AG09309 (cell line): ENCODE data around the gene ST6GALNAC2.

ENCODE experiments used
- DNase-seq: peaks from one replicate; pipeline ENCODE4 v3.0.0-alpha.2; 2010; ENCODE audit warnings: low read depth
- H3K4me3 ChIP-seq: 2 replicates; pipeline ENCODE4 v1.5.1; 2011; ENCODE audit warnings: mild to moderate bottlenecking, low read depth, low read length, moderate library complexity; ENCODE audit not compliant: control insufficient read depth
- TF ChIP-seq, protein P1 (sequence below): IDR thresholded peaks from 2 replicates; pipeline ENCODE4 v1.5.1; 2011; ENCODE audit warnings: mild to moderate bottlenecking, low read depth, low read length, inconsistent platforms; ENCODE audit not compliant: insufficient read depth, control insufficient read depth; ENCODE audit errors: missing control alignments

The ST6GALNAC2 gene

GRCh38 chr17:76548378-76549214, 37.1 kb downstream of the ST6GALNAC2 start:
- H3K4me3 ChIP-seq: no peak overlapping the region
- DNase-seq: no peak
- TF ChIP-seq, protein P1, sequence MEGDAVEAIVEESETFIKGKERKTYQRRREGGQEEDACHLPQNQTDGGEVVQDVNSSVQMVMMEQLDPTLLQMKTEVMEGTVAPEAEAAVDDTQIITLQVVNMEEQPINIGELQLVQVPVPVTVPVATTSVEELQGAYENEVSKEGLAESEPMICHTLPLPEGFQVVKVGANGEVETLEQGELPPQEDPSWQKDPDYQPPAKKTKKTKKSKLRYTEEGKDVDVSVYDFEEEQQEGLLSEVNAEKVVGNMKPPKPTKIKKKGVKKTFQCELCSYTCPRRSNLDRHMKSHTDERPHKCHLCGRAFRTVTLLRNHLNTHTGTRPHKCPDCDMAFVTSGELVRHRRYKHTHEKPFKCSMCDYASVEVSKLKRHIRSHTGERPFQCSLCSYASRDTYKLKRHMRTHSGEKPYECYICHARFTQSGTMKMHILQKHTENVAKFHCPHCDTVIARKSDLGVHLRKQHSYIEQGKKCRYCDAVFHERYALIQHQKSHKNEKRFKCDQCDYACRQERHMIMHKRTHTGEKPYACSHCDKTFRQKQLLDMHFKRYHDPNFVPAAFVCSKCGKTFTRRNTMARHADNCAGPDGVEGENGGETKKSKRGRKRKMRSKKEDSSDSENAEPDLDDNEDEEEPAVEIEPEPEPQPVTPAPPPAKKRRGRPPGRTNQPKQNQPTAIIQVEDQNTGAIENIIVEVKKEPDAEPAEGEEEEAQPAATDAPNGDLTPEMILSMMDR: no peak

GRCh38 chr17:76547642-76548202, 37.9 kb downstream of the ST6GALNAC2 start:
- TF ChIP-seq, protein P1: no peak
- no peak for DNase-seq
- no peak overlapping the region for H3K4me3 ChIP-seq

- no peak for DNase-seq
- H3K4me3 ChIP-seq: no peak overlapping the region
- TF ChIP-seq, protein P1: peak; percentile 73
Observed at GRCh38 chr17:76547183-76547641, 38.4 kb downstream of the ST6GALNAC2 start.

- TF ChIP-seq, protein P1: no peak
- no peak overlapping the region for H3K4me3 ChIP-seq
- DNase-seq: peak; percentile 89
Observed at GRCh38 chr17:76546556-76547182, 39.0 kb downstream of the ST6GALNAC2 start.

GRCh38 chr17:76545918-76546555, 39.6 kb downstream of the ST6GALNAC2 start:
- no peak for DNase-seq
- no peak overlapping the region for H3K4me3 ChIP-seq
- TF ChIP-seq, protein P1: no peak
